Measurements from ENCODE around the gene TEX51. TPM values are rescaled to one million over a fixed set of nuclear protein-coding genes. Genes with fewer than 3 reads are reported as not detected.

The TEX51 gene
- total and polyA plus RNA-seq, 11 donors: not detected

- no peak overlapping the region for H3K4me3 ChIP-seq
- 74 to 81% (median 76%) methylated on average over 5 of the region's 5 CpGs for WGBS, 4 donors
- H3K36me3 ChIP-seq: no peaks in the 10 kb centered on the region
- no peak overlapping the region for H3K27ac ChIP-seq
- no peak for ATAC-seq
- TF ChIP-seq, protein P1, sequence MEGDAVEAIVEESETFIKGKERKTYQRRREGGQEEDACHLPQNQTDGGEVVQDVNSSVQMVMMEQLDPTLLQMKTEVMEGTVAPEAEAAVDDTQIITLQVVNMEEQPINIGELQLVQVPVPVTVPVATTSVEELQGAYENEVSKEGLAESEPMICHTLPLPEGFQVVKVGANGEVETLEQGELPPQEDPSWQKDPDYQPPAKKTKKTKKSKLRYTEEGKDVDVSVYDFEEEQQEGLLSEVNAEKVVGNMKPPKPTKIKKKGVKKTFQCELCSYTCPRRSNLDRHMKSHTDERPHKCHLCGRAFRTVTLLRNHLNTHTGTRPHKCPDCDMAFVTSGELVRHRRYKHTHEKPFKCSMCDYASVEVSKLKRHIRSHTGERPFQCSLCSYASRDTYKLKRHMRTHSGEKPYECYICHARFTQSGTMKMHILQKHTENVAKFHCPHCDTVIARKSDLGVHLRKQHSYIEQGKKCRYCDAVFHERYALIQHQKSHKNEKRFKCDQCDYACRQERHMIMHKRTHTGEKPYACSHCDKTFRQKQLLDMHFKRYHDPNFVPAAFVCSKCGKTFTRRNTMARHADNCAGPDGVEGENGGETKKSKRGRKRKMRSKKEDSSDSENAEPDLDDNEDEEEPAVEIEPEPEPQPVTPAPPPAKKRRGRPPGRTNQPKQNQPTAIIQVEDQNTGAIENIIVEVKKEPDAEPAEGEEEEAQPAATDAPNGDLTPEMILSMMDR (IDR thresholded peaks at IDR 0.05): no peak
- TF ChIP-seq POLR2A (IDR thresholded peaks at IDR 0.05): no peak
- intact Hi-C loops (cut with DNase I): no loop called here
- H3K4me1 ChIP-seq: no peaks in the 10 kb centered on the region
- H3K9me3 ChIP-seq: no peaks in the 10 kb centered on the region
- DNase-seq: no peak
- H3K27me3 ChIP-seq: peaks cover 0 to 22% (median 2%) of the 10 kb centered on the region in 9 donors
These were observed 37.1 kb downstream of the TEX51 start for GRCh38 chr2:126935774-126936173.

- no peak for ATAC-seq
These were observed 37.6 kb downstream of the TEX51 start for GRCh38 chr2:126936219-126936723.

GRCh38 chr2:126940331-126940730, 41.6 kb downstream of the TEX51 start:
- Histone ChIP-seq H3K27ac (no peak overlapping the region), H3K9me3 (no peaks in the 10 kb centered on the region), H3K27me3 (peaks cover 0 to 37% (median 0%) of the 10 kb centered on the region in 9 donors), H3K36me3 (no peaks in the 10 kb centered on the region), H3K4me3 (no peak overlapping the region), H3K4me1 (no peaks in the 10 kb centered on the region)
- no peak for ATAC-seq
- no peak for TF ChIP-seq POLR2A (IDR thresholded peaks at IDR 0.05)
- TF ChIP-seq, protein P1 (IDR thresholded peaks at IDR 0.05): no peak
- intact Hi-C loops (cut with DNase I): no loop called here
- WGBS, 4 donors: 79 to 85% (median 82%) methylated on average over 4 of the region's 4 CpGs
- DNase-seq: no peak

More at GRCh38 chr2:126936219-126936723, 37.6 kb downstream of the TEX51 start:
- TF ChIP-seq POLR2A (IDR thresholded peaks at IDR 0.05): no peak
- TF ChIP-seq, protein P1 (IDR thresholded peaks at IDR 0.05): no peak
- peaks cover 0 to 22% (median 2%) of the 10 kb centered on the region in 9 donors for H3K27me3 ChIP-seq
- H3K27ac ChIP-seq: no peak overlapping the region
- H3K9me3 ChIP-seq: no peaks in the 10 kb centered on the region
- no peaks in the 10 kb centered on the region for H3K4me1 ChIP-seq
- DNase-seq: no peak
- no peaks in the 10 kb centered on the region for H3K36me3 ChIP-seq
- WGBS, 4 donors: 80 to 85% (median 84%) methylated on average over 4 of the region's 4 CpGs
- no peak overlapping the region for H3K4me3 ChIP-seq
- intact Hi-C loops (cut with DNase I): no loop called here

DNA sequence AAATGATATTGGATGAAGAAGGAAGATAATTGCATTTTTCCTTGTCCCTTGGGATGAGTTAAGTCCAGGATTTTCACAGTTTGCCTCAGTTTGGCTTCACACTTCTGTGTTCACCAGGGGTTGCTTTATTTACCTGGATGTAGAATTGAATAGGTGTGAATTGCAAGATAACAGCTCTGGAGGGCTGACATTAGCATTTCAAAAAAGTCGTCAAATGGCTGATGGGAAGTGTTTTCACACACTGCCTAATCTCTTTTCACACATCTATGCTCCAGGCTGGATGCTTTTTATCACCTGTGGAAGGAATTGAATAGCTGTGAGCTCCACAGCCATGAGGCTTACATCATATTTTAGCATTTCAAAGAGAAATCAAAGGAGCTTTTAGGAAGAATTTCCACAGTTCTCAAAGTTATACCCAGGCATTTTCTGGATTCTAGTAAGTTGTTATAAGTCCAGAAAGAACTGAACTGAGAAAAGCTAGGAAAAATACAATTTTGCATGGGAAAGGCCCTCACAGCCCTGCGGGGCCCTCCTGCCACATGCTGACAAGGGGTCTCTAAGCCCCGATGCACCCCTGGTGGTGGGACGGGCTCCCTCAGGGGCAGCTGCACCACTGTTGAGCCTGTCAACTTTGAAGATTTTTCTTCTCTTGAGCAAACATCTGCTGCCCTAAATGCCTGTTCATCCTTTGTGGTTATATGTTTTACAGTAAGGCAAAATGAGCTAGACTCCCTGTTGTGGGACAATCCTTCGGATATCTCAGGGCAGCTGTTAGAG, 43.9 kb downstream of the TEX51 start:
- TF ChIP-seq, protein P1 (IDR thresholded peaks at IDR 0.05): no peak
- TF ChIP-seq POLR2A (IDR thresholded peaks at IDR 0.05): no peak
- Histone ChIP-seq H3K36me3 (no peaks in the 10 kb centered on the region), H3K4me1 (no peaks in the 10 kb centered on the region), H3K9me3 (no peaks in the 10 kb centered on the region), H3K4me3 (no peak overlapping the region), H3K27me3 (peaks cover 0 to 35% (median 0%) of the 10 kb centered on the region in 9 donors), H3K27ac (no peak overlapping the region)
- 28 to 41% (median 32%) methylated on average over 5 of the region's 5 CpGs for WGBS, 4 donors
- DNase-seq: no peak
- no peak for ATAC-seq
- intact Hi-C loops (cut with DNase I): no loop called here

All from heart left ventricle (tissue), 16 donors.